Left lobe of liver (tissue), 2 donors: ENCODE measurements around the gene ITGAX. TPM values are rescaled to one million over a fixed set of nuclear protein-coding genes. Genes with fewer than 3 reads are reported as not detected.
A peak's percentile ranks its signal among the peaks of the same experiment; 100 is the strongest.
"Not testable (repeated sequence)": the region's sequence is repeated elsewhere in the genome, so short reads cannot be mapped to it uniquely, and the experiment has no call there.

ENCODE experiments used
- ATAC-seq: fragments of 200-7000 bp; cut with Tn5 transposase; one replicate; pipeline ENCODE4 v1.9.1; 2020; ENCODE audit warnings: mild to moderate bottlenecking, moderate library complexity
- DNase-seq: peaks from one replicate; pipeline ENCODE4 v3.0.0-alpha.2; 2020; ENCODE audit warnings: low spot score
- total RNA-seq: library from RNA; stranded (reverse); gene quantifications from one replicate; pipeline ENCODE4 v1.2.1, GENCODE V29; 2021
- donor health status: DM: no; HTN: no; CAD: no; lungs with moderate emphysema.
- donor health status: DM: no; HTN: yes; CAD: no.

The ITGAX gene
- total RNA-seq, 1 donor from 2014 or later = 1.8 TPM

GRCh38 chr16:31404353-31405064 lies 49.5 kb downstream of the ITGAX start:
- DNase-seq (no peak), ATAC-seq (no peak)

- no peak for ATAC-seq
- DNase-seq = no peak
These were observed 52.4 kb downstream of the ITGAX start for GRCh38 chr16:31407406-31407805.

- DNase-seq (no peak), ATAC-seq (no peak)
These were observed 54.5 kb downstream of the ITGAX start for GRCh38 chr16:31409433-31409832.

- no peak for DNase-seq
- ATAC-seq = no peak
These were observed 55.1 kb downstream of the ITGAX start for GRCh38 chr16:31410082-31410481.

GRCh38 chr16:31411024-31411844 lies 56.3 kb downstream of the ITGAX start:
- ATAC-seq (no peak), DNase-seq (no peak)

GRCh38 chr16:31412750-31413149 lies 57.8 kb downstream of the ITGAX start:
- DNase-seq = no peak

GRCh38 chr16:31413381-31413780 lies 58.4 kb downstream of the ITGAX start:
- DNase-seq (no peak), ATAC-seq (no peak)

More at GRCh38 chr16:31412750-31413149, 57.8 kb downstream of the ITGAX start:
- ATAC-seq = no peak

GRCh38 chr16:31413943-31414342 lies 59.0 kb downstream of the ITGAX start:
- DNase-seq (no peak), ATAC-seq (no peak)

GRCh38 chr16:31414706-31415105 lies 59.7 kb downstream of the ITGAX start:
- ATAC-seq (no peak), DNase-seq (no peak)

- no peak for ATAC-seq
- no peak for DNase-seq
These were observed 61.4 kb downstream of the ITGAX start for GRCh38 chr16:31416371-31416770.

GRCh38 chr16:31417036-31417435 lies 62.1 kb downstream of the ITGAX start:
- ATAC-seq = not testable (repeated sequence)

GRCh38 chr16:31417916-31418315 lies 62.9 kb downstream of the ITGAX start:
- ATAC-seq (no peak), DNase-seq (no peak)

More at GRCh38 chr16:31417036-31417435, 62.1 kb downstream of the ITGAX start:
- not testable (repeated sequence) for DNase-seq

- ATAC-seq (no peak), DNase-seq (no peak)
These were observed 65.1 kb downstream of the ITGAX start for GRCh38 chr16:31420037-31420436.

GRCh38 chr16:31421587-31421986 lies 66.6 kb downstream of the ITGAX start:
- DNase-seq (no peak), ATAC-seq (no peak)

- ATAC-seq (no peak), DNase-seq (no peak)
These were observed 68.3 kb downstream of the ITGAX start for GRCh38 chr16:31423241-31423640.

GRCh38 chr16:31423801-31424200 lies 68.8 kb downstream of the ITGAX start:
- DNase-seq = no peak

GRCh38 chr16:31427441-31428278 lies 72.7 kb downstream of the ITGAX start:
- DNase-seq (peak; percentile 75), ATAC-seq (peak; percentile 82)

More at GRCh38 chr16:31423801-31424200, 68.8 kb downstream of the ITGAX start:
- no peak for ATAC-seq

GRCh38 chr16:31428279-31428597 lies 73.3 kb downstream of the ITGAX start, which contains the start of gene COX6A2:
COX6A2 (minus strand) TSS chr16:31428360; CDS start chr16:31428325, 35 bp downstream.
- DNase-seq = no peak
- peak; percentile 56 for ATAC-seq

GRCh38 chr16:31428638-31429247 lies 73.8 kb downstream of the ITGAX start:
- ATAC-seq (peak; percentile 8), DNase-seq (no peak)

GRCh38 chr16:31429314-31429713 lies 74.3 kb downstream of the ITGAX start:
- ATAC-seq (no peak), DNase-seq (no peak)

GRCh38 chr16:31429796-31430195 lies 74.8 kb downstream of the ITGAX start:
- ATAC-seq (no peak), DNase-seq (no peak)
